HG03159 (cell line): ENCODE data around the gene SLC12A5.

Experiments
- ATAC-seq: cut with Tn5 transposase; IDR thresholded peaks from one replicate; pipeline ENCODE4 v1.9.1; 2021; ENCODE audit warnings: mild to moderate bottlenecking, moderate library complexity; ENCODE audit not compliant: unreplicated experiment

The SLC12A5 gene

GRCh38 chr20:46101957-46102356, 72.9 kb downstream of the SLC12A5 start:
- ATAC-seq, result no peak

GRCh38 chr20:46102940-46103339, 73.9 kb downstream of the SLC12A5 start:
- no peak for ATAC-seq

- ATAC-seq, result no peak
These were observed 75.2 kb downstream of the SLC12A5 start for GRCh38 chr20:46104262-46104661.

DNA sequence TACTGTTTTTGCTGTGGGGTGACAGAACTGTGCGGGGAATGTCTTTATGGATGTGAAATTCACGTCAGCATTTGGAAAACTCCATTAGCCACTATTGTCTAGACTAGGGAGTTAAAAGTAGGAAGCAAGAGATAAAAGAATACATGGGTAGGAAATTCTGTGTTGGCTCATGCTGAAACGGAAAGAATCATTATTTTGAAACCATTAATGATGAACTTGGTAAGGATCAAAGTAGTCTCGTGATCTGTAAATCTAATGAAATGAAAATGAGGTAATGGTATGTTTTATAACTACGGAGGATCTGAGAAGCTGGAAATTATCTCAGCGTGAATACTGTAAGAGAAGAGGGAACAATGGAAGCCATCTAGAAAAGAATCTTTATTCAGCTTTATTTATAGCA, 78.0 kb downstream of the SLC12A5 start:
- no peak for ATAC-seq

DNA sequence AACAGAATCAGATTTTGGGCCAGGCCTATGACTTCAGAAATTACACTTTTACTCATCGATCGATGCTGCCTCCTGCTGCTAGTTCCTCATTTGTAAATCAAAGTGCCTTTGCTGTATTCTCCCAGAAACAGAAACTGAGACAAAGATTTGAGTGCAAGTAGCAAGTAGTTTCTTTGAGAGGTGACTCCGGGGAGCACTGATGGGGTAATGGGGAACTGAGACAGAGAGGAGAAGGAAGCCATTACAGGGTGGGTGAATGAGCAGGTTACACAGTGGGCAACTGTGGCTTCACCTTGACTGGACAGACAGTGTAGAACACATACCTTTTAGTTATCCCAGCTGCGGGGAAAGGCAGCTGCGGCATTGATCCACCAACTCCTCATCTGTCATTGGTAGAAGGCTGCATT, 79.4 kb downstream of the SLC12A5 start:
- ATAC-seq, result peak; percentile 79

GRCh38 chr20:46108976-46109375, 80.0 kb downstream of the SLC12A5 start:
- no peak for ATAC-seq
